HG03558 (cell line): ENCODE data around the gene SLC39A2.
"Not testable (repeated sequence)": the region's sequence is repeated elsewhere in the genome, so short reads cannot be mapped to it uniquely, and the experiment has no call there.

Experiments
- ATAC-seq: cut with Tn5 transposase; IDR thresholded peaks from one replicate; pipeline ENCODE4 v1.9.1; 2021; ENCODE audit warnings: moderate number of reproducible peaks; ENCODE audit not compliant: unreplicated experiment; ENCODE audit errors: extremely low read depth

The SLC39A2 gene

DNA sequence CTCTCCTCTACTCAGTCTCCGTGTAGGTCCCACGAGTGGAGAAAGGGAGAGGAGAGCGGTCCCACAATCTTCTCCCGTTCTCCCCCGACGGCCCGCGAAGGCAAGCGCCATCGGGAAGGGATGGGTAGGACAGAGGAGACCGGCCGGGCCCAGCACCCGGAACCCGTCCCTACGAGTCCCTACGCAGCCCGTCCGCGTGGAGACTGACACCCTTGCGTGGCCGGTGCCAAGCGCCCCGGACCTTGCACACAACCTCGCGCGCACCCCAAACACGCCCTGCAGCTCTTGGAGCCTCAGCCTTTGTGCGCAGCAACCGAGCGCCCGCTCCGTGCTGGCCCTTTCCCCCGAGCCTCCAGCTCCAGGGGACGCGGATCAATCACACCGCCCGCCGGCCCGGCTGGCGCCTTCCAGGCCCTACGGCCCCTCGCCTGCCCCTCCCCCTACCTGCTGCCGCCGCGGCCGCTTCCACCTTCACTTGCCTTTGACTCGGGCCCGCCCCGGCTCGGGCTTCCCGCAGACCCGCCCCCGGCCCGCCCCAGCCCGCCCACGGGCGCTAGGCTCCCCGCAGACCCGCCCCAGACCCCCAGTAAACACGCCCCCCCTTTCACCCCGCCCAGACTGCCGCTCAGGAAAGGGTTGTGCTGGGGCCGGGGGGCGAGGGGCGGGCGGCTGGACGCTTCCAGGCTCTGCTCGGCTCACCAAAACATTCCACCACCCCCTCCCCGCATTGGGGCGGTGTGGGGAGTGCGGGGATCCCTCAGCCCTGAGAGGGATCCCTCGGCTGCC is 25.7 kb downstream of the SLC39A2 start, which contains the start of gene NDRG2:
NDRG2 (minus strand) TSS at position 477 of the 786 bp plus-strand sequence. CDS start 1,746 bp downstream, outside the sequence.
- no peak for ATAC-seq

DNA sequence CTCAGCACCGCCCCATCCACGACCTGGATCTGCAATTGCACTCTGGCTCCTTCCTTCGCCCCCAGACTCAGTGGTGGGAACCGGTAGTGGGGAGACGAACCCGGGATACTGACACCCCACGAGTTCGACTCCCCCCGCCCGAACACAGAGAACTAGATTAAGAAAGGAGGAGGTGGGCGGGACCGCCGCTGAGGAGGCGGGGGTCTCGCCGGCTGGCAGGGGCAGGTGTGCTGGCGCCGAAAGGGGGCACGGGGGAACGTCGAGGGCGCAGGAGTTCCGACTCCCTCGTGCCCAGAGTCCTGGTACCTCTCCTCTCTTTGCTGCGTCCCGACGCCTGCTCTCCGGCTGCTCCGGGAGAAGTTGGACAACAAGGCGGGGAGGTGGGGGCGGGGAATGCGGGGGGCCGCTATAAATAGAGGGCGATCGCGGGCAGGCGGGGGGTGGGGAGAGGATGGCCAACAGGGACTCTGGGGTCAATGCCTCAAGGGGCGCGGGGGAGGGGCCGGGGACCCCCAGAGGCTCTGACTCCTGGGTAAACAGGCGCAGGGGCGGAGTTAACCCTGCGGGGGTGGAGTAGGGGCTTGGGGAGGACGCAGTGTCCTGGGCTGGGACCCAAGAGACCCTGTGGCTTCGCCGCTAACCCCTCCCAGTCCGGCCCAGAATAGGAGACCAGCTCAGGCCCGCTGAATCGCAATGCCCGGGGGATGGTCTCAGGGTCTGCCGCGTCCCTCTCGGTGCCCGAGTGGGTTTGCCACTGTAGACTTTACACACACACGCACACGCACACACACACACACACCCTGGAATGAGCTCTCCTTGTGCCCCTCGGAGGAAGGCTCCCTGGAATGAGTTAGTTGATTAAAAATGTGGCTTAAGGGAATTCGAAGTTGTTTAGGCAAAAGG is 26.5 kb downstream of the SLC39A2 start:
- ATAC-seq, result no peak

DNA sequence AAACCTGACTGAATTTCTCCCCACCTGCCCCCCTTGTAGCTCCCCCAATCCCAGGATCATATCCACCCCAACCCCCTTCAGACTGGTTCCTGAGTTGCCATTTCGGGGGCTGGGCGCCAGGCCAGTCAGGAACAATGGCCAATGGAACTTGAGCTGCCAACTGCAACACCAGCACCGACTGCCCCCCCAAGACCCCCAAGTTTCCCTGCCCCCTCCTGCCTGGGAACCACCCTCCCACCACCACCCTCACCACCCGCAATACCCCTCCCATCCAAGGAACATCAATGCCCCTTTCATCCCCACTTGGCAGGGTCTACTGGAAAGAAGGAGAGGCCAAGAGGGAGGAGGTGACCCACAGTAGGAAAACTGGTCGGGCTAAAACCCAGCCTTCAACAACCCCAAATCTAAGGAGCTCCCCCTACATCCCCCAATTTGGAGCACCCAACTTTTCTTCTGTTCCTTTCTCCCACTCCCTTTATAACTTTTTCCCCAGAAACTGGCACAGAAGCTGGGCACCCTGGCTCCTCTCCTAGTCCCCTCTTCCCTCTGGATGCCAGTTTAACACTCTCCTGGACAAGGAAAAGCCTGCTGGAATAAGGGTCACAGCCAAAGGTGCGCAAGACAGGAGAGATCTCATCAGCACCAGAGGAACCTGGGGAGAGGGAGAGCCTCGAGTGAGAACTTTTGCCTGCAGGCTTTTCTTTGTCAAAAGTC is 27.3 kb downstream of the SLC39A2 start:
- ATAC-seq, result no peak

DNA sequence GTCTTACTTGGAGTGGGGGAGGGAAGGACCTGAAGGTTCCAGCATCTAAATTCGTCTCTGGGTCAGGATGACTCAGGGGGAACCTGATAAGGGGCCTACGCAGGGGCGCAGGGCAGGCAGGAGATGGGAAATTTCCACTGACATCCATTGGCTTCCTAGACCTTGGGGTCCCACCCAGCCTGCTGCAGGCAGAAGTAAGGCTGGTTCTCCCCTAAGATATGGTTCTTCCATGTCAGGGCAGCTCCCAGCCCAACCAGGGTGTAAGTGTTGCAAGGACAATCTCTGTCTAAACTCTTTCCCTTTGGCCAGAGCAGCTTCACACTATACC is 27.9 kb downstream of the SLC39A2 start:
- no peak for ATAC-seq

DNA sequence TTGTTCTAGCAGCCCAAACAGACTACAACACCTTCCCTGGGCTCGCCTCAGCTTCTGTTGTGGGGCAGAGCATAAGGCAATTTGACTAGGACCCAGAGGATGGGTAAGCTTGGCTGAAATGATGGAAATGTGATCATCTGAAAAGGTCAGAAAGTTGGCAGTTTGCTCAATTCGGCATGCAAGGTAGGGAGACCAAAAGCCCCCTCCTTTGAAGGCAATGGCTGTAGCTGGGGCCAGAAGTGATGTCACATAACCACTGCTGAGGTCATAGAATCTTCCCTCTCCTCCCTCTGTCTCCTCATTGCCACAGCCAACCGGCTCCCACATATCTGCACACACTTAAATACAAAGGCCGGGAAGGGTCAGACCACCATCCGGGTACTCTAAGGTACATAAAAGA is 30.8 kb downstream of the SLC39A2 start, which contains the start of gene TPPP2:
TPPP2 (plus strand) TSS at position 301 of the 400 bp plus-strand sequence. CDS start 365 bp downstream, outside the sequence.
- no peak for ATAC-seq

DNA sequence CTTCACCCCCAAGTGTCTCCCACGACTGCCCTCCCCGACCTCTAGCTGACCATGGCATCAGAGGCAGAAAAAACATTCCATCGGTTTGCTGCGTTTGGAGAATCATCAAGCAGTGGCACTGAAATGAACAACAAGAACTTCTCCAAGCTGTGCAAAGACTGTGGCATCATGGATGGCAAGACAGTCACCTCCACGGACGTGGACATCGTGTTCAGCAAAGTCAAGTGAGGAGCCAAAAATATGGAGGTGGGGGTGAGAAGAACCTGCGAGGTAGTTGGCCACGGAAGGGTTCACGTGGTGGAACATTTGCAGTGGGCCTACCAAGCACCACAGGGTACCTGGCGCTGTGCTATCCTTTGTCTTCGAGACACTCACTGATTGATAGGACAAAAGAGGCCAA is 31.4 kb downstream of the SLC39A2 start:
- ATAC-seq, result no peak

DNA sequence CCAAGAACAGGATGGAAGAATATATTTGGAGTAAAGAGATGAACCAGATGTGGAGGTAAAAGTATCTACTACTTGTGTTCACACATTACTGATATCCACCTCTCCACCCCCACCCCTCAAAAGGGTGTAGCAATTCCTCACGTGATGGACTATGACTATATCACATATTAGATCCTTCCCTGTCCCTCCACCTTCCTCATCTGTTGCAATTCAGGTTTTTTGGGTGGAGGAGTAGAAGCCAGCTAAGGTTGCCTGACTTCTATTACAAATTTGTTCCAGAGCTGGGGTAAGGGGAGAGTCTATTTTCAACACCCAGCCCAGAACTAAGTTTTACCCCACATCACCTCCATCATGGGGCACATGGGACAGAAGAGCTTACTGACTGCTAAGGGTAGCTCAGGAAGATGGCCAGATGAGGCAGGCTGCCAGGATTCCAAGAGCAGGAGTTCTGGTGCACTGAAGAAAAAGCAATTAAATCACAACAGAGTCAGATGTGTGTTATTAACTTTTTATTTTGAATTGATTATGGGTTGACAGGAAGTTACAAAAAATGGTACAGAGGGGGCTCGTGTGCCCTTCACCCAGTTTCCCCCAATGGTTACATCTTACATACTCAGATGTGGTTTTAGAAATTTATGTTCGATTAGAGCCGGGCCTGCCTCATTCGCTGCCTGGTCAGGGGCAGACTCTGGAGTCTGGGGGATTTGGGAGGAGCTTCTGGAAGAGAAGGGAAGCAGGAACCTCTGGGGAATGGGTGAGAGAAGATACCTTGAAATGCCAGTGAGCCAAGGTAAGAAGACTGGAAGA is 33.4 kb downstream of the SLC39A2 start:
- no peak for ATAC-seq

DNA sequence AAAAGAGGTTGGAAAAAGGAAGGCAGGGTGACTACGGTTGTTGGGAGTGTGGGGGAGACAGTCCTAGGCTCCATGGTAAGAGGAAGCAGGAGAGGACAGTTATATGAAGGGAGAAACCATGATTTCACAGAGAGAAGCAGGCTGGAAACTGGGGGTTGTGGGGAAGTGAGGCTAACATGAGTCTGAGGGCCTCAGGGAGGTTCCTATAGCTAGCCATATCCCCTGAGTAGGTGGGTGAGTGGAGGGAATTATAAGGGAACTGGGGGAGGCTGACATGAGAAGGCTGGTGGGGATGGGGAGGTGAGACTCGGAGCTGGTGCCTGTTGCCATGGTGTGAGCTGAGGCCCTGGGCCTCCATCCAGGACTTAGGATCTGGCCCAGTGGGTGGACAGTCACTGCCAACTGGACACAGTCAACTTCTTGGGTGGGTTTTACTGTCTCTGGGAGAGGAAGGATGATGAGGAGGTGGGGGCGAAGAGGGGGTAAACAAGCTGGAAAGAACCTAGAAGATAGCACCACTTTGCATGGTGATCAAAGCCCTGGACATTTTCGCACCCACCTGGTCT is 34.1 kb downstream of the SLC39A2 start:
- no peak for ATAC-seq

DNA sequence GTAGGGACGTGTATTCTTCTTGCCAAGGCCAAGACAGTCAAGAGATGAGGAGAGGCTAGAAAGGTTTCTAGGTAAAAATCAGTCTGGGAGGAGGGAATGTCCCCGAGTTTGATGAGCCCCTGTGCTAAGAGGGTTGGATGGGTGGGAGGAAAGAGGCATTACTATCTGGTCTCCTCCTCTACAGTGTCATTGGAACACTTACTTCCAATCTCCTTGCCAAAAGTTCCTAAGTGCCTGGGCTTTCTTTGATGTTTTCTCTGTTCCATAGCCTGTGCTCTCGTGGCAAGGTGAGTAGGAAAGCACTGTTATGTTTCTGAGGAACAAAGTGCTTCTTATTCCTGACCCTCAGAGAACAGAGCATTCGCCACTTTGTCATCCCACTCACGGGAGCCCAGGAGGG is 35.6 kb downstream of the SLC39A2 start, which contains the start of gene RNASE13:
RNASE13 (minus strand) TSS at position 101 of the 400 bp plus-strand sequence. CDS start 519 bp downstream, outside the sequence.
- no peak for ATAC-seq

DNA sequence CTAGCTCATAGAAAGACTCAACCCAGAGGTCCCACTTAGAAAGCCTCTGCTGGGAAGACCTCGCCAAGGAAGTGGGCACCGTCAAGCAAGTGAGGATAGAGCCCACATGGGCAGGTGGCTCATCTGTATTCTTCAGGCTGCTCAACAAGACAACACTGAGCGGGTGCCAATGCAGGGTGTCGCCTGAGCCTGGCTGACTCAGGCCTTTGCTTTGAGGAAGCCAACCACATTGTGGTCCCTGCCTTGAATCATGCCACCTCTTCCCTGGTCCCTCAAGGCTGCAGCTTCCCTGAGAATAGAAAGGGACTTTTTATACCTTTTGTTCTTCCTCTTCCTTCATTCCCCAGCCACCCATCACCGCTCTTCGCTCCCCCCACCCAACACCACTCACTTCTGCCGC is 37.7 kb downstream of the SLC39A2 start:
- no peak for ATAC-seq

DNA sequence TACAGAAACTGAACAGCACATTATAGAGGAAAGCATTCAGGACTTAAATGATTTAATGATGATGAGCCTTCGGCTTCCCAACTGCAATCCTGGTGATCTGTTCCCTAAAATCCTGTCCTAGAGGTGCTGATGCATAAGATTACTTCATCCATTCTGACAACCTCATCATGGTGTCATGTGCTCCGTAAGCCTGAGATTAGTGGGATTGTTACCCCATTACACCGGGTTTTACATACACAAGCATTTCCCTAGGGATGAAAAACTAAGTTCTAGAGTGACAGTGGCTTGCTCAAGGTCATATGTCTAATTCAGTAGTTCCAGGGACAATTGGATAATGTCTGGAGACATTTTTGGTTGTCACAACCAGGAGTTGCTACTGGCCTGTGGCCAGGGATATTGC is 38.1 kb downstream of the SLC39A2 start:
- no peak for ATAC-seq

DNA sequence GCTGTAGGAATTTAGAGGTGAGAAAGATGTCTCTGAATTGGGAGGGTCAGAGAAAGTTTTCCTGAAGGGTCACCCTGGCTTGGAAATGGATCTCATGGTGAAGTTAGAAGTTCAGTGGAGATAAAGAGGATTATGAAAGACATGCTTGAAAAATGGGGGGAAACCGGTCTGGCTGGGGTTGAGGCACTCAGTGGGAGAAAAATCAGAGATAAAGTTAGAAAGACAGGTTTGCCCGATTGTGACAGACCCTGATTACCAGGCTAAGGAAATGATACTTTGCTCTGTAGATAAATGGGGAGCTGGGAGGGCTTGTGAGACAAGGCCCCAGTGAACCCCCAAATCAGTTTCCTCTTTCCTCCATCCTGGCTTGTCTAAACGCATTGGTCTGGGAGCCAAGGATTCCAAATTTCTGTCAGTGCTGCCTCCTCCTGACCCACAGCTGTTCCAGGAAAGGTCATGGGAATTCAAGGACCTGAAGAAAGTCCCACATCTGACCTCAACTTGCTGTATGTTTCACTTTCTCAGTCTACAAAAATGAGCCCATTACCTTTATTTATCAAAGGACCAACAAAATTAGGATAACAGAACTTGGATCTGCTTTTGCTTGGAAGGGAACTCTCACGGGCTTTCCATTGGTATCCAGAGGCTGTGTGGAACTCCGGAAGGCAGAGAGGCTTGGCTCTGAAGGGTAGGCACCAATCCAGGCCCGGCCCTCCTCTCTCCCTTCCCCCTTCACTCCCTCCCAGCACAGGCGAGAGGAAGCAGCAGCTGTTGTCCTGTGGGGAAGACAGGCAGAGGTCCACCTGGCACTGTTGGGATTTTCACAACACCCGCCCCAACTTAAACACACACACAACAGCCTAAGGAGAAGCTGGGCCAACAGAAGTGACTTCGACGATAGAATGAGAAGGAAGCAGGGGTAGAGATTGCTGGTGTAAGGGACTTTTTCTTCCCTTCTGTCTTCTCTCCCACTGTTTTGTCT is 39.6 kb downstream of the SLC39A2 start:
- no peak for ATAC-seq

DNA sequence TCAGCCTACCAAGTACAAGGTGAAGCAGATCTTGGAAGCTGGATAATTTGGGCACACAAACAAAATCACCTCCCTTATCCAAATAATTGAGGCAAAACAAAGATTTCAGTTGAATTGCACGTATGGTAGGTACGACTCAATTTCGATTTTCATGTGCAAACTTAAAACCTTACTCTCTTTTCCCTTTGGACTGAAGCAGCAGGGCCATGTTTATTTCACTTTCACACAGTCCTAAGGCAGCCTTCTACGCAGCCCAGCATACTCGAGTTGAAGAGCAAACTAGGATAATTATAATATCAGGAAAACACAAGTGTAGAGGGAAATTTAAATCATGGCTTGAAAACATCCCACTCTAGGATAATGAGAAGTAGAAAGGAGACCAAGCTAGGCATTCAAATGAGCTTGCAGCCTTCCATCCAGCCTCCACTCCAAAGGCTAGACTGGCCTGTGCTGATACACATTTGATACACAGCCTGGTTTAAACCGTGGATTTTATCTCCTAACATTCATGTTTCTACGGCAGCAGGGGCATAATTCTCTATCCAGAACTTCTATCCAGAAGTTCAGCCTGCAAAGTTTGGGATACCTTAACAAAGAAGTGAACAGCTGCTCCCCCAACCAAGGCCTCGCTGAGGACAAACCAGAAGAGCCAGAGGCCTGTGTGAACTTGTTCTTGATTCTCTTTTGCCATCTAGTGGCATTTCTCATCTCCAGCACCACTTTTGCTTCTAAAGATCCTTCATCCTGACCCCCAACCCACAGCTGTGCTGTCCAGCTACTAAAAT is 40.7 kb downstream of the SLC39A2 start:
- ATAC-seq, result no peak

DNA sequence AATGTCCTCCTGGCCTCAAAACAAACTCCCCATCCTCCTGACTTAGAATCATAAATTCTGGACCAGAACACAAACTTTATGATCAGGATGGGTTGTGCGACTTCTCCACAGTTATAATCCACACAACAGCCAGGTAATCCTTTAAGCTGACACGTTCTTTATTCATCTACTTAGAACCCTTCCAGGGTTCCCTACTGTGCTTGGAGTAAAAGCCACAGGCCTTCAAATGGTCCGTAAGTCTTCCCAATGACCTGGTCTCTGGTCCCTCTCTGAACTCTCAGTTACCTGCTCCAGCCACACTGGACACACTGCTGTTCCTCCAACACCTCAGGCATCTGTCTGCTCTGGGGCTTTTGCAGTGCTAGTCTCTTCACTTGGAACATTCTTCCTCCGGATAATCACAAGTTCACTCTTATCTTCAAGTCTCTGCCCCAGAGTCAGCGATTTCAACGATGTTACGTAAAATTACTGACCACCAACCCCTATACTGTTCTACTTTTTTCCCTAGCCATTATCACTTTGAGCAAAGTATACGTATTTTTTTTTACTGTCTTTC is 41.4 kb downstream of the SLC39A2 start:
- ATAC-seq, result no peak

DNA sequence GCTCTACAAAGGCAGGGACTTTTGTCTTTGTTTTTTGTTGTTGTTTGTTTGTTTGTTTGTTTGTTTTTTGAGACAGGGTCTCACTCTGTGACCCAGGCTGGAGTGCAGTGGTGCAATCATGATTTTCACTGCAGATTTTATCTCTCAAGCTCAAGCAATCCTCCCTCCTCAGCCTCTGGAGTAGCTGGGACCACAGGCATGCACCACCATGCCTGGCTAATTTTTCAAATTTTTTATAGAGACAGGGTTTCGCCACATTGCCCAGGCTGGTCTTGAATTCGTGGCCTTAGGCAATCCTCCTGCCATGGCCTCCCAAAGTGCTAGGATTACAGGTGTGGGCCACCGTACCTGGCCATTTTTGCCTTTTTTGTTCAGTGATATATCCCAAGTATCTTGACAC is 41.8 kb downstream of the SLC39A2 start:
- not testable (repeated sequence) for ATAC-seq

DNA sequence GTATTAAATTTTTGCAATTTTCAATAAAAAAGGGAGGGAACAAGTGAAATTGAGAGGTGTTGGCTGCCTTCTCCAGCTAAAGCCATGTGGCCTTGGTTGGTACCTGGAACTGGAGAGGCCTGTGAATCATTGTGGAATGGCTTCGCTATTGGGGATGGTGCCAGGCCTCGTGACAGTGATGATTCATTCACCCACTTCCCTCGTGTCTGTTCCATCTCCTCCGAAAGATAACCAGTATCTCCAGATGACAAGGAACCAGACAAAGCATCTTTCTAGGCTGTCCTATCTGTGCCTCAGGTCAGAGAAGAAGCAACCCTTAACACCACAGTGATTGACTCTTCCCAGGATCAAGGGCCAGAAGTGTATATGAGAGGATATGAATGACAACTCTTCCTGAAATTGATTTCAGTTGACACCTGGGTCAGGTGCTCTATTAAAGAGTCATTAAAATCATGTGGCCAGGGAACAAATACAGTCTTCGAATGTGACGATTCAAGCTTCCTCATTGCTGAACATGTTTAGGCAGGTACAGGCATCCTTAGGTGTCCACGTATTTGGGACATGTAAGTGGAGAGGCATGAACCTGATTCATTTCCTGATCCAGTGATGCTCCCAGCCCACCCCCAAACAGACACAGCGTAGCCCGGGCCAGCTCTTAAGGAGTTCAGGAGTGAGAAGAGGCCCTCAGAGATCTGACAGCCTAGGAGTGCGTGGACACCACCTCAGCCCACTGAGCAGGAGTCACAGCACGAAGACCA is 42.8 kb downstream of the SLC39A2 start, which contains the start of gene RNASE7:
RNASE7 (plus strand) TSS at position 687 of the 758 bp plus-strand sequence. CDS start 631 bp downstream, outside the sequence.
- ATAC-seq, result no peak
